NB4 (cell line): ENCODE measurements around the gene CCDC50.

Source experiments
- CTCF ChIP-seq: IDR thresholded peaks from one replicate; pipeline ENCODE4 v1.5.1; 2012; ENCODE audit warnings: low read depth, low read length
- MAX ChIP-seq: IDR thresholded peaks from 2 replicates; pipeline ENCODE4 v1.6.1; 2011; ENCODE audit warnings: low read depth, low read length
- POLR2A ChIP-seq: IDR thresholded peaks from 2 replicates; pipeline ENCODE4 v1.6.1; 2011; ENCODE audit warnings: mild to moderate bottlenecking; ENCODE audit not compliant: insufficient read length; ENCODE audit errors: extremely low read depth

GRCh38 chr3:191424881-191425280, 95.7 kb downstream of the CCDC50 start:
- TF ChIP-seq CTCF (no peak), MAX (no peak), POLR2A (no peak)
